GM18520 (cell line): Measurements from ENCODE around the gene CXCL3.

Source experiments
- ATAC-seq: cut with Tn5 transposase; IDR thresholded peaks from one replicate; pipeline ENCODE4 v1.9.1; 2021; ENCODE audit not compliant: unreplicated experiment

CXCL3 gene

GRCh38 chr4:74016068-74016467, 22.4 kb downstream of the CXCL3 start:
- no peak for ATAC-seq

GRCh38 chr4:74015126-74015780, 23.2 kb downstream of the CXCL3 start:
- no peak for ATAC-seq

GRCh38 chr4:74014332-74014731, 24.2 kb downstream of the CXCL3 start:
- ATAC-seq, result no peak

- ATAC-seq, result no peak
Measured at GRCh38 chr4:74013264-74013663, 25.2 kb downstream of the CXCL3 start.

- ATAC-seq, result no peak
Measured at GRCh38 chr4:74012130-74012529, 26.4 kb downstream of the CXCL3 start.

GRCh38 chr4:74009307-74009706, 29.2 kb downstream of the CXCL3 start:
- no peak for ATAC-seq

- ATAC-seq, result no peak
Measured at GRCh38 chr4:74006009-74006476, 32.4 kb downstream of the CXCL3 start.

- ATAC-seq, result no peak
Measured at GRCh38 chr4:74005528-74005927, 33.0 kb downstream of the CXCL3 start.

- ATAC-seq, result no peak
Measured at GRCh38 chr4:74004668-74005067, 33.8 kb downstream of the CXCL3 start.

- ATAC-seq, result no peak
Measured at GRCh38 chr4:74000301-74000700, 38.2 kb downstream of the CXCL3 start.

GRCh38 chr4:73998040-73999011, 40.2 kb downstream of the CXCL3 start, which contains the start of gene CXCL5:
Gene CXCL5, minus strand, starts transcription at chr4:73998677. Its CDS starts 96 bp downstream, at chr4:73998581.
- ATAC-seq, result no peak

GRCh38 chr4:73992050-73992449, 46.4 kb downstream of the CXCL3 start:
- no peak for ATAC-seq

GRCh38 chr4:73991742-73992000, 46.8 kb downstream of the CXCL3 start:
- ATAC-seq, result no peak

- no peak for ATAC-seq
Measured at GRCh38 chr4:73990988-73991741, 47.3 kb downstream of the CXCL3 start.

- no peak for ATAC-seq
Measured at GRCh38 chr4:73989928-73990327, 48.6 kb downstream of the CXCL3 start.

GRCh38 chr4:73989031-73989430, 49.5 kb downstream of the CXCL3 start:
- no peak for ATAC-seq

- no peak for ATAC-seq
Measured at GRCh38 chr4:73988061-73988460, 50.4 kb downstream of the CXCL3 start, which contains the start of gene PPBP. Gene PPBP, minus strand, starts transcription at chr4:73988190. Its CDS starts 87 bp downstream, at chr4:73988103.
